ENCODE data around the gene CEP131. TPM values are rescaled to one million over a fixed set of nuclear protein-coding genes. Genes with fewer than 3 reads are reported as not detected.

The CEP131 gene
- polyA plus RNA-seq, 1 donor from 2014 or later: 21.3 TPM

GRCh38 chr17:81259058-81259605, 36.4 kb upstream of the CEP131 start:
- no peak overlapping the region for H3K4me2 ChIP-seq (ENCODE audit: low read length)
- no peaks in the 10 kb centered on the region for H3F3A ChIP-seq (ENCODE audit: insufficient read depth, low read length, poor library complexity, severe bottlenecking)
- no peak overlapping the region for H3K4me3 ChIP-seq (ENCODE audit: low read length)
- H3K79me2 ChIP-seq (replicated peaks; ENCODE audit: insufficient read depth, low read length): no peaks in the 10 kb centered on the region
- TF ChIP-seq RAD21 (conservative IDR thresholded peaks at IDR 0.05) (no peak), TAF1 (IDR thresholded peaks at IDR 0.05; ENCODE audit: low read depth) (no peak), MXI1 (conservative IDR thresholded peaks at IDR 0.05; ENCODE audit: poor library complexity, severe bottlenecking) (no peak), SMC3 (conservative IDR thresholded peaks at IDR 0.05; ENCODE audit: poor library complexity) (no peak), POLR2AphosphoS5 (IDR thresholded peaks at IDR 0.05) (no peak)
- TF ChIP-seq, protein P1, sequence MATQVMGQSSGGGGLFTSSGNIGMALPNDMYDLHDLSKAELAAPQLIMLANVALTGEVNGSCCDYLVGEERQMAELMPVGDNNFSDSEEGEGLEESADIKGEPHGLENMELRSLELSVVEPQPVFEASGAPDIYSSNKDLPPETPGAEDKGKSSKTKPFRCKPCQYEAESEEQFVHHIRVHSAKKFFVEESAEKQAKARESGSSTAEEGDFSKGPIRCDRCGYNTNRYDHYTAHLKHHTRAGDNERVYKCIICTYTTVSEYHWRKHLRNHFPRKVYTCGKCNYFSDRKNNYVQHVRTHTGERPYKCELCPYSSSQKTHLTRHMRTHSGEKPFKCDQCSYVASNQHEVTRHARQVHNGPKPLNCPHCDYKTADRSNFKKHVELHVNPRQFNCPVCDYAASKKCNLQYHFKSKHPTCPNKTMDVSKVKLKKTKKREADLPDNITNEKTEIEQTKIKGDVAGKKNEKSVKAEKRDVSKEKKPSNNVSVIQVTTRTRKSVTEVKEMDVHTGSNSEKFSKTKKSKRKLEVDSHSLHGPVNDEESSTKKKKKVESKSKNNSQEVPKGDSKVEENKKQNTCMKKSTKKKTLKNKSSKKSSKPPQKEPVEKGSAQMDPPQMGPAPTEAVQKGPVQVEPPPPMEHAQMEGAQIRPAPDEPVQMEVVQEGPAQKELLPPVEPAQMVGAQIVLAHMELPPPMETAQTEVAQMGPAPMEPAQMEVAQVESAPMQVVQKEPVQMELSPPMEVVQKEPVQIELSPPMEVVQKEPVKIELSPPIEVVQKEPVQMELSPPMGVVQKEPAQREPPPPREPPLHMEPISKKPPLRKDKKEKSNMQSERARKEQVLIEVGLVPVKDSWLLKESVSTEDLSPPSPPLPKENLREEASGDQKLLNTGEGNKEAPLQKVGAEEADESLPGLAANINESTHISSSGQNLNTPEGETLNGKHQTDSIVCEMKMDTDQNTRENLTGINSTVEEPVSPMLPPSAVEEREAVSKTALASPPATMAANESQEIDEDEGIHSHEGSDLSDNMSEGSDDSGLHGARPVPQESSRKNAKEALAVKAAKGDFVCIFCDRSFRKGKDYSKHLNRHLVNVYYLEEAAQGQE (IDR thresholded peaks at IDR 0.05; ENCODE audit: borderline replicate concordance): no peak
- H2AFZ ChIP-seq (ENCODE audit: low read depth, low read length): no peak overlapping the region
- H3K27me3 ChIP-seq (ENCODE audit: insufficient read depth, low read depth, low read length): no peaks in the 10 kb centered on the region
- H3K27ac ChIP-seq (ENCODE audit: low read length): no peak overlapping the region
- H3K9me2 ChIP-seq (ENCODE audit: insufficient read depth, low read length): no peaks in the 10 kb centered on the region
- no peaks in the 10 kb centered on the region for H3K36me3 ChIP-seq (ENCODE audit: insufficient read depth, low read length)
- H3K9ac ChIP-seq (ENCODE audit: low read length): no peak overlapping the region
- H4K20me1 ChIP-seq (ENCODE audit: insufficient read depth): no peaks in the 10 kb centered on the region
- H3K9me3 ChIP-seq (ENCODE audit: low read length): no peaks in the 10 kb centered on the region

DNA sequence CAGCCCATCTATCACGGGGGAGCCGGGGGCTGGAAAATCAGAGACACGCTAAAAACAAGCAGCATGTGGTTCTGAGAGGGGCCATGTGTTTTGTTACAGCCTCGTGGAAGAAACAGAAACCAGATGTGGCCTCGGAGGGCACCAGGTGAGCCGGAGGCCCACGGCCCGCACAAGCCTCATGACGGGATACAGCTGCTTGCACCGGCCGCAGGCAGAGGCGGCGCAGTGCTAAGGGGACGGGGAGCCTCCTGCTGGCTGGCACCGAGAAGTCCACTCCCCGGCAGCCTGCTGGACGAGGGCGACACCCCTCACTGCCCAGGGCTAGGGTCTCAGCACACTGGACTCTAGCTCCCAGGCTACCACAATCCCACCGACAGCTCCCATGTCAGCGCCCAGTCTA, 35.5 kb upstream of the CEP131 start:
- no peak overlapping the region for H2AFZ ChIP-seq (ENCODE audit: low read depth, low read length)
- no peaks in the 10 kb centered on the region for H3K36me3 ChIP-seq (ENCODE audit: insufficient read depth, low read length)
- H3K27ac ChIP-seq (ENCODE audit: low read length): no peak overlapping the region
- H3K4me3 ChIP-seq (ENCODE audit: low read length): no peak overlapping the region
- H3K9me2 ChIP-seq (ENCODE audit: insufficient read depth, low read length): no peaks in the 10 kb centered on the region
- H3K79me2 ChIP-seq (replicated peaks; ENCODE audit: insufficient read depth, low read length): no peaks in the 10 kb centered on the region
- no peak overlapping the region for H3K4me2 ChIP-seq (ENCODE audit: low read length)
- no peaks in the 10 kb centered on the region for H3K27me3 ChIP-seq (ENCODE audit: insufficient read depth, low read depth, low read length)
- no peaks in the 10 kb centered on the region for H3K9me3 ChIP-seq (ENCODE audit: low read length)
- TF ChIP-seq MXI1 (conservative IDR thresholded peaks at IDR 0.05; ENCODE audit: poor library complexity, severe bottlenecking) (no peak), SMC3 (conservative IDR thresholded peaks at IDR 0.05; ENCODE audit: poor library complexity) (no peak), EP300 (conservative IDR thresholded peaks at IDR 0.05; ENCODE audit: poor library complexity, severe bottlenecking) (no peak), RAD21 (conservative IDR thresholded peaks at IDR 0.05) (no peak), EZH2 (IDR thresholded peaks at IDR 0.05; ENCODE audit: borderline replicate concordance, insufficient read depth, low read length, poor library complexity, severe bottlenecking) (no peak)
- TF ChIP-seq, protein P2, sequence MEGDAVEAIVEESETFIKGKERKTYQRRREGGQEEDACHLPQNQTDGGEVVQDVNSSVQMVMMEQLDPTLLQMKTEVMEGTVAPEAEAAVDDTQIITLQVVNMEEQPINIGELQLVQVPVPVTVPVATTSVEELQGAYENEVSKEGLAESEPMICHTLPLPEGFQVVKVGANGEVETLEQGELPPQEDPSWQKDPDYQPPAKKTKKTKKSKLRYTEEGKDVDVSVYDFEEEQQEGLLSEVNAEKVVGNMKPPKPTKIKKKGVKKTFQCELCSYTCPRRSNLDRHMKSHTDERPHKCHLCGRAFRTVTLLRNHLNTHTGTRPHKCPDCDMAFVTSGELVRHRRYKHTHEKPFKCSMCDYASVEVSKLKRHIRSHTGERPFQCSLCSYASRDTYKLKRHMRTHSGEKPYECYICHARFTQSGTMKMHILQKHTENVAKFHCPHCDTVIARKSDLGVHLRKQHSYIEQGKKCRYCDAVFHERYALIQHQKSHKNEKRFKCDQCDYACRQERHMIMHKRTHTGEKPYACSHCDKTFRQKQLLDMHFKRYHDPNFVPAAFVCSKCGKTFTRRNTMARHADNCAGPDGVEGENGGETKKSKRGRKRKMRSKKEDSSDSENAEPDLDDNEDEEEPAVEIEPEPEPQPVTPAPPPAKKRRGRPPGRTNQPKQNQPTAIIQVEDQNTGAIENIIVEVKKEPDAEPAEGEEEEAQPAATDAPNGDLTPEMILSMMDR (IDR thresholded peaks at IDR 0.05; ENCODE audit: poor library complexity, severe bottlenecking): no peak
- H4K20me1 ChIP-seq (ENCODE audit: insufficient read depth): no peaks in the 10 kb centered on the region
- H3K9ac ChIP-seq (ENCODE audit: low read length): no peak overlapping the region
- H3F3A ChIP-seq (ENCODE audit: insufficient read depth, low read length, poor library complexity, severe bottlenecking): no peaks in the 10 kb centered on the region
